Measurements from ENCODE around the gene LAYN. TPM values are rescaled to one million over a fixed set of nuclear protein-coding genes. Genes with fewer than 3 reads are reported as not detected.

LAYN gene
- total and polyA plus RNA-seq, 2 of the 4 experiments (the other 2 are of a cell fraction): 92.5 to 118 TPM

DNA sequence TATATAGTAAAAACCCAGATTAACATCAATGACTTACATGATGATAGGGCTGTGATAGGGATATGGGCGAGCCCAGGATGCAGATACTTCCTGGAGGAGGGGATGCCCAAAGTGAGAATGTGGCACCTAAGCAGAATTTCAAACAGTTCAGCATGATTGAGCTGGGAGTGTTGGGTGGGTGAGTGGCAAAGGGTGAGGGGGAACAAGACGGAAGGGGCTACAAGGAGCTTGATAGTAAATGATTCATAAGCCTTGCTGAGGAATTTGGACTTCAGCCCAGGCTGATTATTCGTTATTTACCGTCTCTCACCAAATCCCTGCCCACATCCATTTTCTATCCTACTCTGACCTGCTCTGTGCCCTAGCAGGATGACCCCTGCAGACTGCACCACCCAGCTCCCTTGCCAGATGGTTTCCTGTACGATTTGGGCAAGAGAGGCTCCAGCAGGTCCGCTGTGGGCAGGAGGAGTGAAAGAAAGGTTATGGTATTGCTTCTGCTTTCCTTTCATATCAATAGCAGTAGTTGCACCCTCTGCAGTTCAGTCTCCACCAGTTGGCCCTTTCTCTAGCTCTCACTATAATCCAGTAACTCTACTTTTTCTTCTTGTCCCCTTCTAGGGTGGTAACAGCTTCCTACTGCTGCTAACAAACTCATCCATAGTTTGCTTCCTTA, 31.4 kb downstream of the LAYN start:
- no peak overlapping the region for H3K4me2 ChIP-seq (ENCODE audit: low read depth, low read length)
- H3K36me3 ChIP-seq (ENCODE audit: control insufficient read depth, insufficient read depth, low read length): no peaks in the 10 kb centered on the region
- no peak overlapping the region for H3K4me3 ChIP-seq (ENCODE audit: insufficient read depth, low read depth, low read length)
- peak overlapping the region; percentile 70 for H3K4ac ChIP-seq (ENCODE audit: low read depth, low read length)
- WGBS, 2 experiments (ENCODE audit: extremely low coverage in 2 of 2, insufficient read length in 1 of 2): 73% methylated on average over 3 of the region's 6 CpGs; no CpG with 5 or more reads in 1 of the 2 experiments
- H3K27ac ChIP-seq (ENCODE audit: insufficient read depth, low read length): no peak overlapping the region
- H3K9me3 ChIP-seq (ENCODE audit: control insufficient read depth, insufficient read depth, low read length): no peaks in the 10 kb centered on the region
- dilution Hi-C loops (cut with HindIII; ENCODE audit: low sequenced_read_pairs, unreplicated experiment) (no loop called here), in situ Hi-C loops (cut with MboI; ENCODE audit: low sequenced_read_pairs) (no loop called here), intact Hi-C loops (cut with micrococcal nuclease) (no loop called here)
- H3K56ac ChIP-seq (ENCODE audit: extremely low read depth, insufficient read depth, low read length): no peak overlapping the region
- H4K8ac ChIP-seq (ENCODE audit: low read depth in 2 of 2, low read length in 2 of 2): 0 out of 4 replicates have a peak overlapping the region, but pooled peaks of 1 of the 2 experiments have one; percentile 36
- peak overlapping the region; percentile 14; the same call in 1 of the 3 replicates for H2BK15ac ChIP-seq (ENCODE audit: low read depth, low read length)
- H4K20me1 ChIP-seq (ENCODE audit: insufficient read depth, low read length): no peaks in the 10 kb centered on the region
- no peaks in the 10 kb centered on the region for H3K27me3 ChIP-seq (ENCODE audit: control insufficient read depth, insufficient read depth, low read length)
- peak overlapping the region; percentile 29; the same call in 1 of the 2 replicates for H4K91ac ChIP-seq (ENCODE audit: insufficient read depth, low read depth, low read length)
- H3K23ac ChIP-seq (ENCODE audit: low read depth, low read length): peak overlapping the region; percentile 56; the same call in 1 of the 2 replicates
- CTCF ChIA-PET: interaction anchor here (0.7 kb wide), 1 partner anchor 156 kb away, joined by 3 read pairs; no protein-coding TSS in a partner anchor
- POLR2A ChIA-PET (ENCODE audit: unreplicated experiment): interaction anchor here (0.5 kb wide), 1 partner anchor 274 kb away, joined by 3 read pairs; no protein-coding TSS in a partner anchor
- BruUV-seq (replicated peaks): no TSS peak
- H2AFZ ChIP-seq (replicated peaks; ENCODE audit: low read length, poor library complexity): peak overlapping the region; percentile 55
- DNase-seq (peak; percentile 33), ATAC-seq (ENCODE audit: low read depth) (no peak)
- peak overlapping the region; percentile 24 for H2BK5ac ChIP-seq (ENCODE audit: low read depth, low read length, poor library complexity, severe bottlenecking)
- H3K9ac ChIP-seq (ENCODE audit: low read depth, low read length): no peak overlapping the region
- peaks cover 9% of the 10 kb centered on the region for H3K4me1 ChIP-seq (ENCODE audit: control insufficient read depth, insufficient read depth, low read length)
- peaks cover 19% of the 10 kb centered on the region for H3K9me1 ChIP-seq (ENCODE audit: insufficient read depth, low read length)
- H4K5ac ChIP-seq (ENCODE audit: low read depth, low read length): peak overlapping the region; percentile 57; the same call in 1 of the 2 replicates
- TF ChIP-seq POLR2A (IDR thresholded peaks at IDR 0.05; ENCODE audit: low read depth, low read length) (no peak), MXI1 (IDR thresholded peaks at IDR 0.05; ENCODE audit: borderline replicate concordance, low read depth, low read length) (no peak), SMC3 (IDR thresholded peaks at IDR 0.05; ENCODE audit: low read depth, low read length) (no peak), RAD21 (IDR thresholded peaks at IDR 0.05; ENCODE audit: low read length) (no peak), RFX5 (IDR thresholded peaks at IDR 0.05; ENCODE audit: low read depth, low read length) (no peak), BHLHE40 (IDR thresholded peaks at IDR 0.05; ENCODE audit: low read depth, low read length) (no peak), RCOR1 (IDR thresholded peaks at IDR 0.05; ENCODE audit: insufficient replicate concordance, low read length) (no peak), FOS (IDR thresholded peaks at IDR 0.05; ENCODE audit: low read depth, low read length) (no peak)
- TF ChIP-seq, protein P1, sequence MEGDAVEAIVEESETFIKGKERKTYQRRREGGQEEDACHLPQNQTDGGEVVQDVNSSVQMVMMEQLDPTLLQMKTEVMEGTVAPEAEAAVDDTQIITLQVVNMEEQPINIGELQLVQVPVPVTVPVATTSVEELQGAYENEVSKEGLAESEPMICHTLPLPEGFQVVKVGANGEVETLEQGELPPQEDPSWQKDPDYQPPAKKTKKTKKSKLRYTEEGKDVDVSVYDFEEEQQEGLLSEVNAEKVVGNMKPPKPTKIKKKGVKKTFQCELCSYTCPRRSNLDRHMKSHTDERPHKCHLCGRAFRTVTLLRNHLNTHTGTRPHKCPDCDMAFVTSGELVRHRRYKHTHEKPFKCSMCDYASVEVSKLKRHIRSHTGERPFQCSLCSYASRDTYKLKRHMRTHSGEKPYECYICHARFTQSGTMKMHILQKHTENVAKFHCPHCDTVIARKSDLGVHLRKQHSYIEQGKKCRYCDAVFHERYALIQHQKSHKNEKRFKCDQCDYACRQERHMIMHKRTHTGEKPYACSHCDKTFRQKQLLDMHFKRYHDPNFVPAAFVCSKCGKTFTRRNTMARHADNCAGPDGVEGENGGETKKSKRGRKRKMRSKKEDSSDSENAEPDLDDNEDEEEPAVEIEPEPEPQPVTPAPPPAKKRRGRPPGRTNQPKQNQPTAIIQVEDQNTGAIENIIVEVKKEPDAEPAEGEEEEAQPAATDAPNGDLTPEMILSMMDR (conservative IDR thresholded peaks at IDR 0.05; ENCODE audit: low read depth, low read length): no peak
- TF ChIP-seq, protein P2, sequence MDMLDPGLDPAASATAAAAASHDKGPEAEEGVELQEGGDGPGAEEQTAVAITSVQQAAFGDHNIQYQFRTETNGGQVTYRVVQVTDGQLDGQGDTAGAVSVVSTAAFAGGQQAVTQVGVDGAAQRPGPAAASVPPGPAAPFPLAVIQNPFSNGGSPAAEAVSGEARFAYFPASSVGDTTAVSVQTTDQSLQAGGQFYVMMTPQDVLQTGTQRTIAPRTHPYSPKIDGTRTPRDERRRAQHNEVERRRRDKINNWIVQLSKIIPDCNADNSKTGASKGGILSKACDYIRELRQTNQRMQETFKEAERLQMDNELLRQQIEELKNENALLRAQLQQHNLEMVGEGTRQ (IDR thresholded peaks at IDR 0.05; ENCODE audit: low read depth, low read length): no peak
- H2AK5ac ChIP-seq (ENCODE audit: low read depth, low read length): peak overlapping the region; percentile 14; the same call in 1 of the 2 replicates
- H3K14ac ChIP-seq (replicated peaks; ENCODE audit: low read depth, low read length): peak overlapping the region; percentile 55
- H2AK9ac ChIP-seq (replicated peaks; ENCODE audit: low read depth, low read length, poor library complexity): no peak overlapping the region
- H3K79me1 ChIP-seq (ENCODE audit: low read depth in 1 of 2, low read length in 2 of 2): no peaks in the 10 kb centered on the region
- peak overlapping the region; percentile 75 for H2BK120ac ChIP-seq (ENCODE audit: low read depth, low read length)
- peak overlapping the region; percentile 28; the same call in 1 of the 2 replicates for H3K18ac ChIP-seq (ENCODE audit: low read depth, low read length)
- peak overlapping the region; percentile 69; the same call in 1 of the 2 replicates for H2BK20ac ChIP-seq (ENCODE audit: low read depth, low read length)

Measured in IMR-90 (cell line).